ENCODE data around the gene RNF115. TPM values are rescaled to one million over a fixed set of nuclear protein-coding genes. Genes with fewer than 3 reads are reported as not detected.

Gene RNF115
- total and polyA plus RNA-seq, 2 of the 13 experiments (the other 11 are each of a cell fraction or from before 2014, with no cell fraction given), result 6.0 to 10.1 TPM

DNA sequence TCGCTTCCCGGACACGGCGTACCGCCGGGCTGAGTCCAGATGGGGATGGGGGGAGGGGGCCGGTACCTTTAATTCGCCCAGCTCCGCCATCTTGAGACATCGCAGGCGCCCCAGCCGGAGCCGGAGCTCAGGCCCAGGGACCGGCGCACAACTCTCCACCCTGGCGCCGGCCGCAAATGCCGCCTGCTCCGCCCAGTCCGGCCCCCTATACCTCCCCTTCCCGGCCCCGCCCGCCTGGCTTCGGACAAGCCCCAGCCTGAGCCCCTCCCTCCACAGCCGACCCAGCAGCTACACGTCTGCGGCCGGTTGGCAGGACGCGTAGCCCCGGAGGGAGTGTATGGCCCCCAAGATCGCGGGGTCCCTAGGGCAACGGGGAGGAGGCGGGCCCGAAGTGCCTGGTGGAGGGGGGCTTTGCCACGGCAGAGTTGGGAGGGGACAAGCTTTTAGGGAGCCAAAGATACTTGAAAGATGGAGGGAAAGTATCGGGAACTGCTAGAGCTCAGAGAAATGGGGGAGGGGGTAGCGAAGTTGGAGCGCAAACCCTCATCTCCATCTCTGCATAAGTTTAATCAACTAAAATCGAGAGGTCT, 35.1 kb upstream of the RNF115 start, which contains the start of gene PIAS3 (continued):
- TF ChIP-seq ARNTL (CRISPR knock-in tag; IDR thresholded peaks at IDR 0.05) (peak; percentile 58; the same call in 1 of the 2 replicates), SP1 (IDR thresholded peaks at IDR 0.05) (no peak), SP1 (CRISPR knock-in tag; IDR thresholded peaks at IDR 0.05) (peak; percentile 82), ELF1 (CRISPR knock-in tag; IDR thresholded peaks at IDR 0.05) (0 out of 2 replicates have a peak, but pooled peaks have one; percentile 23), ASH2L (IDR thresholded peaks at IDR 0.05; ENCODE audit: insufficient read length, low read depth, low read length) (peak; percentile 60), ZFAT (CRISPR knock-in tag; conservative IDR thresholded peaks at IDR 0.05) (no peak), HOXA5 (CRISPR knock-in tag; IDR thresholded peaks at IDR 0.05) (peak; percentile 67), PRDM10 (CRISPR knock-in tag; IDR thresholded peaks at IDR 0.05; ENCODE audit: low read depth) (no peak), ZFY (CRISPR knock-in tag; IDR thresholded peaks at IDR 0.05) (peak; percentile 59; the same call in 1 of the 2 replicates), ONECUT2 (CRISPR knock-in tag; IDR thresholded peaks at IDR 0.05) (no peak), ZNF574 (CRISPR knock-in tag; IDR thresholded peaks at IDR 0.05) (peak; percentile 69), TIGD3 (CRISPR knock-in tag; IDR thresholded peaks at IDR 0.05; ENCODE audit: borderline replicate concordance) (peak; percentile 77; the same call in 1 of the 2 replicates), SP4 (CRISPR knock-in tag; IDR thresholded peaks at IDR 0.05) (peak; percentile 83), SNAPC4 (CRISPR knock-in tag; IDR thresholded peaks at IDR 0.05) (0 out of 2 replicates have a peak, but pooled peaks have one; percentile 20), CBX5 (CRISPR knock-in tag; IDR thresholded peaks at IDR 0.05; ENCODE audit: borderline replicate concordance) (no peak), KAT8 (CRISPR knock-in tag; IDR thresholded peaks at IDR 0.05) (peak; percentile 67; the same call in 1 of the 2 replicates), ZNF274 (CRISPR knock-in tag; IDR thresholded peaks at IDR 0.05) (peak; percentile 31; the same call in 1 of the 2 replicates)

Data from HepG2 (cell line).